GM18858 (cell line): ENCODE results near the gene GADD45B.
"Not testable (repeated sequence)": the region's sequence is repeated elsewhere in the genome, so short reads cannot be mapped to it uniquely, and the experiment has no call there.

Experiments
- ATAC-seq: cut with Tn5 transposase; IDR thresholded peaks from one replicate; pipeline ENCODE4 v1.9.1; 2021; ENCODE audit not compliant: unreplicated experiment

GADD45B gene

DNA sequence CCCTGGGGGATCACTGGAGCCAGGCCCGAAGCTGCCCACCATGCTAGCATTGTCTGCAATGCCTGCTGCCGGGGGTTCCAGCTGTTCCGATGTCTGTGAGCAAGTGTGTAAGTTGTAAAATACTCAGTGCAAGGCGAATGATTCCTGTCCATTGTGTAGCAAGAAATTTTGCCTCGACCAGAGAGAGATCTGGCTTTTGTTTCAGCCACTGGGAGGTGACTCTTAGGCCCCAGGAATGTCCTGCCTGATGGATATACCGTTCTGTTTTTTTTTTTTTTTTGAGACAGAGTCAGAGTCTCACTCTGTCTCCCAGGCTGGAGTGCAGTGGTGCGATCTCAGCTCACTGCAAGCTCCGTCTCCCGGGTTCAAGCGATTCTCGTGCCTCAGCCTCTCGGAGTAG is 7.3 kb upstream of the GADD45B start:
- no peak for ATAC-seq

GRCh38 chr19:2469102-2469914 is 6.6 kb upstream of the GADD45B start:
- no peak for ATAC-seq

DNA sequence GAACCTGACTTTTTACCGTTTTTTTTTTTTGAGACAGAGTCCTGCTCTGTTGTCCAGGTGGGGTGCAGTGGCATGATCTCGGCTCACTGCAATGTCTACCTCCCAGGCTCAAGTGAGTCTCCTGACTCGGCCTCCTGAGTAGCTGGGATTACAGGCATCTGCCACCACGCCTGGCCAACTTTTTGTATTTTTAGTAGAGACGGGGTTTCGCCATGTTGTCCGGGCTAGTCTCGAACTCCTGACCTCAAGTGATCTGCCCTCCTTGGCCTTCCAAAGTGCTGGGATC is 6.1 kb upstream of the GADD45B start:
- ATAC-seq, result not testable (repeated sequence)

GRCh38 chr19:2474232-2475017 is 1.5 kb upstream of the GADD45B start:
- no peak for ATAC-seq

DNA sequence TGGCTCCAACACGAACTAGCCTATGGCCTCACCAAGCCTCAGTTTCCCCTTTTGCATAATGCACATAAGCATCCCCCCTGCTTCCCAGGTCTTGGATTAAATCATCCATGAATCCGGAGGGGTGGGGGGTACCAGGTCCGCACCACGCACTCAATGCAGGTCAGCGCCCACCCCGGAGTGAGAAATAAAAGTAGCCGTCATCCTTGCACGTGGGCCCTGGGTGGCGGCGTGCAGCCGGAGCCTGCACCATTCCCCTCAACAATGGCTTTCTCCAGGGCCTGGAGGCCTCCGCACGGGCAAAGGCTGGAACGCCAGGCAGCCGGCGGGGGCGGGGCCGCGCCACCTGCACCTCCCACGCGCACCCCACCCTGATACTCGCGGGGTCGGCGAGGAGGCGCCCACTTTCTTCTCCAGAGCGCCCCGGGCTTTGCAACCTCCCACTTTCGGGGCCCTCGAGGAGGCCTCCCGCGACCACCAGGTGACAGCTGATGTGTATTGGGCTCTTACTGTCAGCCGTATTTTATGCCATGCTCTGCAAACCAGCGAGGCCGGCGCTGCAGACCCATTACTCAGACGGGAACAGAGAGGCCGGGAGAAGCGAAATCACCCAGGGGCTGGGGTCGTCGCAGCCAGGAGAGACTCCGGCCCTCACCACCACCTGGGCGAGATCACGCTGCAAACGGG is 767 bp upstream of the GADD45B start:
- no peak for ATAC-seq

- peak; percentile 2 for ATAC-seq
These were observed 669 bp downstream of the GADD45B start for GRCh38 chr19:2476451-2477140.

GRCh38 chr19:2477141-2477710 is 1.3 kb downstream of the GADD45B start:
- no peak for ATAC-seq

DNA sequence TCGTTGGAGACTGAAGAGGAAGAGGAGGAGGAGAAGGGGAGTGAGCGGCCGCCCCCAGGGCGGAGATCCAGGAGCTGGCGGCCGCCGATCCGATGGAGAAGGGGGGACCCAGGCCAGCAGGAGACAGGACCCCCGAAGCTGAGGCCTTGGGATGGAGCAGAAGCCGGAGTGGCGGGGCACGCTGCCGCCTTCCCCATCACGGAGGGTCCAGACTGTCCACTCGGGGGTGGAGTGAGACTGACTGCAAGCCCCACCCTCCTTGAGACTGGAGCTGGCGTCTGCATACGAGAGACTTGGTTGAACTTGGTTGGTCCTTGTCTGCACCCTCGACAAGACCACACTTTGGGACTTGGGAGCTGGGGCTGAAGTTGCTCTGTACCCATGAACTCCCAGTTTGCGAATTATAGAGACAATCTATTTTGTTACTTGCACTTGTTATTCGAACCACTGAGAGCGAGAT is 1.8 kb downstream of the GADD45B start:
- ATAC-seq, result no peak

DNA sequence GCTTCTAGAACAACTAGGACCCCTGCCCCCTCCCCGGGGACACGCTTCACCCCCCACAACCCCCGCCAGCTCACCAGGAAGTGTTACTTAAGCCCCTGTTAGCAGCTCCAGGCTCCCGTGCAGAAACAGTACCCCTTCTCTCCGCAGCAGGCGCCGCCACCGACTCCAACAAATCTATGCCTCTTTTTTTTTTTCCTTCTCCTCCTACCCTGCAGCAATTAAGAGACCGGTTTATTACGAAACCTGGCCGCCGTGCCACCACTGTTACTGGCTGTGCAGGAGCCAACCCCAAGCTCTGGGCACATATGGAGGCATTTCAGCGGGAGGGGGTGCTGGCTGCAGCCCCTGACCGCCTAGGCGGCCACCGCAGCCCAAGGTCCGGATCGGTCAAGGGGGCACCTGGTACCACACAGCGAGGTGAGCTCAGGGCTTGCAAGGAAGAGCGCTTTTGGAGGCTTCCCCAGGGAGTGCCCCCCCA is 2.4 kb downstream of the GADD45B start:
- no peak for ATAC-seq

DNA sequence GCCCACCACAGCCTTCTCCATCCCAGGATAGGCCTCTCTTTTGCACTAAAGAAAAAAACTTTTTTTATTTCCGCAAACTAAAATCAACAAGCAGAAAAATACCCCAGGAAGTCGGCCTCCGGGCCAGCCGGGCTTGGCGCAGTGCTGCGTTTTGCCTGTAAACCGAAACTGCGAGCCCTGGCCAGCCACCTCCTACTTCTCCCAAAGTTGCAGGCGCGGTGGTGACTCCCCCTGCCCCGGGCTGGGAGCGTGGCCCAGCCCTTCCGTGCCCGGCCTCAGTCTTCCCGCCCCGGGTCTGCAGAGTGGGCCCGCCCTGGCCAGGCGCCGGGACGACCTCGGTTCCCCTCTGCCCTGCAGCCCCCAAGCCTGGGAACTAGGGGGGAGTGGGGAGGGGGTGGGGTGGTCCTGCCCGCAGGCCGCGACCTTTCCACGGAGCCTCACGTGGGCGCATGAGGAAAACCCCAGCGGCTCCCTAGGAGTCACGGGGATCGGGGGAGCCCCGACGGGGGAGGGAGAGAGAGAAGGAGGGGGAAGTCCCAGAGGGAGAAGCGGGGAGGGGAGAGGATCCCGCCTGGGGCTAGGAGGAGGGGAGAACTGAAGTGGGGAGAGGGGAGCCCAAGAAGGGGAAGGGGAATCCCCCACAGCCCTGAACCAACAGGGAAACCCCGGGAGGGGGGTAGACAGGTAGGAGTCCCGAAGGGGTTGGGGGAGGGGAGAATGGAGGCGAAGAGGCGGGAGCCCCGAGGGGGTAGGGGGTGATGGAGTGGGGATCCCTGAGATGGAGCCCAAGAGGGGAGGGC is 3.0 kb downstream of the GADD45B start:
- ATAC-seq, result no peak

DNA sequence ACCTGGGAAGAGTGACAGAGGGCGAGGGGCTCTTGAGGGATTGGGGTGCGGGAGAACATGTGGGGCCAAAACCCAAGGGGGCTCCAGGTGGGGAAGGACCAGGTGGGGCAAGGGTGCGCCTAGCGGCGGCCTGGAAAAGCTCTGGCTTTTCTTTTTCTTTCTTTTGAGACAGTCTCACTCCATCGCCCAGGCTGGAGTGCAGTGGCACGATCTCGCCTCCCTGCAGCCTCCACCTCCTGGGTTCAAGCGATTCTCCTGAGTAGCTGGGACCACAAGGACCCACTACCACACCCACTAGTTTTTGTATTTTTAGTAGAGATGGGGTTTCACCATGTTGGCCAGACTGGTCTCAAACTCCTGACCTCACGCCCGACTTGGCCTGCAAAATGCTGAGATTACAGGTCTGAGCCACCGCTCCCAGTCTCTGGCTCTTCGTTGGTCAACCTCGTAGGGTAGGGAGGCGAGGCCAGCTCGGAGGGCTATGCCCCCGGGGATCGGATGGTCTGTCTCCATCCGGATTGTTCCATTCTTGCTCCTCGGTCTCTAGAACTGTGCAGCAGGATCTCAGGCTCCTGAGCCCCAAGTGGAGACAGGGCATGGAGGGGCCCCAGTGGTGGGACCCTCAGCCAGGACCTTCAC is 3.7 kb downstream of the GADD45B start:
- no peak for ATAC-seq

- no peak for ATAC-seq
These were observed 5.5 kb downstream of the GADD45B start for GRCh38 chr19:2481466-2481865.

- no peak for ATAC-seq
These were observed 6.6 kb downstream of the GADD45B start for GRCh38 chr19:2482354-2483038.

- ATAC-seq, result no peak
These were observed 7.2 kb downstream of the GADD45B start for GRCh38 chr19:2483084-2483483.

DNA sequence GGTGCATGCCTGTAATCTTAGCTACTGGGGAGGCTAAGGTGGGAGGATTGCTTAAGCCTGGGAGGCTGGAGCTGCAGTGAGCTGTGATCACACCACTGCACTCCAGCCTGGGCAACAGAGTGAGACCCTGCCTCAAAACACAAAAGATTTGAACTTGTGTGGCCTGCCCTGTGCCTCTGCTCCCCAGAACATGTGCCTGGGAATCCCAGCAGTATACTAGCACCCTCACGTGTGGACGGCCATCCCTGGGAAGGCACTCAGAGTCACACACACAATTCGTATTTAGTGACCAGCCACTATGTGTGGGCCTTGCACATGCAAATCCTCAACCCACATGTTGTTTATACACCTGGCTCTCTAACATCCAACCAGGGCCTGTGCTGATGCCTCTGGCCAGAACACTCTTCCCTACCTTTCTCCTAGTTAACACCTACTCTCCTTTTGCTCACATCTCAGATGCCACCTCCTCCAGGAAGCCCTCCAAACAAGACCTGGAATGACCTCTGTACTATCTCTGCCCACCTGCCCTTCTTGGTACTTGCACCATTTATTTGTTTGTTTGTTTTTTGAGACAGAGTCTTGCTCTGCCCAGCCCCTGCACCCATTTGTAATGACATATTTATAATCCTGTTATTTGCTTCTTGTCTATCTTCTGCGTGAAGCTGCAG is 7.7 kb downstream of the GADD45B start:
- ATAC-seq, result no peak

- no peak for ATAC-seq
These were observed 8.4 kb downstream of the GADD45B start for GRCh38 chr19:2484178-2484937.

GRCh38 chr19:2485428-2485827 is 9.5 kb downstream of the GADD45B start:
- ATAC-seq, result no peak

DNA sequence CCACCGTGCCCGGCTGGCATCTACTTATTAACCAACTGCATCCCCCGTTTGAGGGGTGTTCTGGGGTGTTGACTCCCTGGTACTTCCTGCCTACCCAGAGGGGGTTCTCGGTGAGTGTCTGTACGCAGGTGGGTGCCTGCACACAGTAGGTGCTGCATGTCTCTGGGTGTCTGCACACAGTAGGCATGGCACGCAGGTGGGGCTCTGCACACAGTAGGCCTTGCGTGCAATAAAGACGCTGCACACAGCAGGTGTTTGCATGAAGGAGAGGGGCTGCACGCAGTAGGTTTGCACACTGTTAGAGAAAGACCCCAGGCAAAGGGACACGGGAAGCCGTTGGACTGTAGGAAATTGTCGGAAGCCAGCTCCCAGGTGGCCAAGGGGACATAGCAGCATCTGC is 11.2 kb downstream of the GADD45B start:
- ATAC-seq, result no peak
